ENCODE measurements around the gene PTRH1.

DNA sequence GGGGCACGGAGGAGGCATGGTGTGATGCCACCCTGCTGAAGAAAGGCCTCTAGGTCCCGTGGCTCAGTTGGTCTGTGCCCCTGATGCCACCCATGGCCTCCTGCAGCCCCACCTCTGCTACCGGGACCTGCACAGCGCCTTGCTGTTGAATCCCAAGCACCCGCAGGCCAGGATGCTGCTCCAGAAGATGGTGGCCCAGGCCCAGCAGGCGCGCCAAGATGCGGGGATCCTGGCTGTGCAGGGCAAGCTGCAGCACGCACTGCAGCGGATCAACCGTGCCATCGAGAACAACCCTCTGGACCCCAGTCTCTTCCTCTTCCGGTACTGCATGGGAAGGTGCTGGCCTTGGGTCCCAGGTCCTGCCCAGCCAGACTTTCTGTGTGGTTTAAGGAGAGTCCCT, 7.5 kb upstream of the PTRH1 start:
- TF ChIP-seq, protein P1, sequence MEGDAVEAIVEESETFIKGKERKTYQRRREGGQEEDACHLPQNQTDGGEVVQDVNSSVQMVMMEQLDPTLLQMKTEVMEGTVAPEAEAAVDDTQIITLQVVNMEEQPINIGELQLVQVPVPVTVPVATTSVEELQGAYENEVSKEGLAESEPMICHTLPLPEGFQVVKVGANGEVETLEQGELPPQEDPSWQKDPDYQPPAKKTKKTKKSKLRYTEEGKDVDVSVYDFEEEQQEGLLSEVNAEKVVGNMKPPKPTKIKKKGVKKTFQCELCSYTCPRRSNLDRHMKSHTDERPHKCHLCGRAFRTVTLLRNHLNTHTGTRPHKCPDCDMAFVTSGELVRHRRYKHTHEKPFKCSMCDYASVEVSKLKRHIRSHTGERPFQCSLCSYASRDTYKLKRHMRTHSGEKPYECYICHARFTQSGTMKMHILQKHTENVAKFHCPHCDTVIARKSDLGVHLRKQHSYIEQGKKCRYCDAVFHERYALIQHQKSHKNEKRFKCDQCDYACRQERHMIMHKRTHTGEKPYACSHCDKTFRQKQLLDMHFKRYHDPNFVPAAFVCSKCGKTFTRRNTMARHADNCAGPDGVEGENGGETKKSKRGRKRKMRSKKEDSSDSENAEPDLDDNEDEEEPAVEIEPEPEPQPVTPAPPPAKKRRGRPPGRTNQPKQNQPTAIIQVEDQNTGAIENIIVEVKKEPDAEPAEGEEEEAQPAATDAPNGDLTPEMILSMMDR (IDR thresholded peaks at IDR 0.05; ENCODE audit: borderline replicate concordance, extremely low read depth, low read length, poor library complexity, severe bottlenecking): no peak
- no peak for TF ChIP-seq EZH2 (IDR thresholded peaks at IDR 0.05; ENCODE audit: borderline replicate concordance, low read depth, low read length, severe bottlenecking)
